HG02588 (cell line): ENCODE measurements around the gene KRT28.
"Not testable (repeated sequence)": the region's sequence is repeated elsewhere in the genome, so short reads cannot be mapped to it uniquely, and the experiment has no call there.

ENCODE experiments used
- ATAC-seq: cut with Tn5 transposase; IDR thresholded peaks from one replicate; pipeline ENCODE4 v1.9.1; 2021; ENCODE audit warnings: mild to moderate bottlenecking, moderate library complexity; ENCODE audit not compliant: unreplicated experiment

KRT28 gene

DNA sequence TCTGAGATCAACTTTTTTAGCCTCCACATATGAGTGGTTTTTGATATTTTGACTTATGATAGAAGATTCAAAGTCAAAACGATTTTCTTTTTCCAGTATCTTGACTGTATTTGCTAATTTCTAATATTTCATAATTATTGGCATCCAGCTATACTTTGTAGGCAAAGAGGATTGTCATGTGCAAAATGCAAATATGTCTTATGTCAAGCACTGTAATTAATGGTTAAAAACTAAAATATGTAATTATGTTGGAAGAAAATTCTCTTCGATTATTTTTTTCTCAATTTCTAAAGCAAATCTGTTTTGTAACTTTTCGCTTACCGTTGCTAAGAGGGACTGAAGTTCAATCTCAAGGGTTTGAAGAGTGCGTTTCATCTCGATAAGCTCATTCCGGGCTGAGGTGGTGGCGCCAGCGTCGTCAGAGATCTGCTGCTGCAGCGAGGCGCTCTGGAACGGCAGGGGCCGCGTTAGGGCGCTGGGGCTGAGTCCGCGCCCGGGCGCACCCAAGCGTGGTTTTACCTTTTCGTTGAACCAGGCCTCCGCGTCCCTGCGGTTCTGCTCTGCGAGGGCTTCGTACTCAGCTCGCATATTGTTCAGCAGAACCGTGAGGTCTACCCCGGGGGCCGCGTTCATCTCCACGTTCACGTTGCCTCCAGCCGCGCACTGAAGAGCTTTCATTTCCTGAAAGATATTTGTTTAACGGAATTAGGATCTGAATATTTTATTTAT lies 20.4 kb downstream of the KRT28 start:
- ATAC-seq, result no peak

DNA sequence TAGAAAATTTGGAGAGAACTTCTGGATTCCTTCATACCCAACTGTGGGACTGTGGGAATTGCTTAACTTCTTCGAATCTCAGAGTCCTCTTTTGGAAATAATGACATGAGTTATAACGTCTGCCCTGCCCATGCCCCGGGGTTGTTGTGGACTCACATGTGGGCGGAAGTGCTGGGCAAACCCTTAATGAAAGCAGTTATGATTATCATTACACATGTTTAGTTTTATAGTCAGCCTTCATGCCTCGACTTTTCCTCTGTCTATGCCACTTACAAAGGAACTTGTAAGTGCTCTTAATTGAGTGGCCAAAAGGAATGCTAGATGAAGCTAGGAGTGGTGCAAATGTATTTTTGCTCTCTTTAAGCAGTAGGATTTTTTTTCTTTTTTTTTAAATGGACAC lies 21.3 kb downstream of the KRT28 start:
- no peak for ATAC-seq

DNA sequence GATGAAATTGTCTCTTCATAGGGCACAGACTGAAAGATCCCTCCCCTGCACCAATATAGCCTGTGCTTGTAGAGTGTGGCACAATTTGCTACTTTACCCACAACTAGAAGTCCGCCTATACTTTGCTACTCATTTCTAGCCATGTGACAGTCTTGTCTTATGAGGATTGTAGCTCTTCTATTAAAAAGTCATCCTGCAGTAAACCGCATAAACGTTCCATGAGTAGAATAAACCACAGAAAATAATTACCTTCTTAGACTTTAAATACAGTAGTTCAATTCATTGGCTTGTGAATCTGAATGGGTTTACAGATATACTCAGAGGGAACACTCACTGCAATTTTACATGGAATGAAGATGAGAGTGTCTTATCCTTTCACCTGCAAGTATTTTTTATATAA lies 21.8 kb downstream of the KRT28 start:
- no peak for ATAC-seq

DNA sequence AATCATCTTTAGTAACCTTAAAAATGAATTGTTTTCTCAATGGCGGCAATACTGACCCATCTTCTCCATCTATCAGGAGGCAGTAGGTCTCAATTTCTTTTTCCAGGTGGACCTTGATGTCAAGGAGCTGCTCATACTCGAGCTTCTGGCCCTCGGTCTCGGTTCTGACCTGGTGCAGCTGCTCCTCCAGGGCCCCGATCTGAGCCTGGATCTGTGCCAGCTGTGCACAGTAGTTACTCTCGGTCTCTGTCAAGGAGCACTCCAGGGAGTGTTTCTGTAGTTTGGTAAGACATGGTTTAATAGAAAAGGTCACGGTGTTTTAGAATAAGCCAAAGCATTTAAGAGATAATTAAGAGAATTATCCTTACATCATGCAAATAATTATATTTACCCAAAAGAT lies 22.3 kb downstream of the KRT28 start:
- no peak for ATAC-seq

DNA sequence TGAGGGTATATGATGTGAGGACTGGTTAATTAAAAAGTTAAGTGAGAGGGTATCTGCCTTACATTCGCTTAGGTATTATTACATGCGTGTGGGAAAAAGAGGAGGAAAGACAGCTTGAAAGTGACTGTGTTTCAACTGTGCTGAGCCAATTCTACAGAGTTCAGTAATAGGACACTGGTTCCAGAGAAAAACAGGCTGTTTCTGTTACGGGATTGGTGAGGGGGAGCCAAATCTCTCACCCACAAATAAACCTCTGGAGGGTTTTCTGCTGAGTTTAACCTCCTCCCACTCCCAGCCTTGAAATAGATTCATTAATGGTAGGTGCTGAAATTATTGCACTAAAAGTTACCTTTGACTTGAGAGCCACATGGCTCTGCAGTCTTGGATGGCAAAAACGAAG lies 23.8 kb downstream of the KRT28 start:
- no peak for ATAC-seq

DNA sequence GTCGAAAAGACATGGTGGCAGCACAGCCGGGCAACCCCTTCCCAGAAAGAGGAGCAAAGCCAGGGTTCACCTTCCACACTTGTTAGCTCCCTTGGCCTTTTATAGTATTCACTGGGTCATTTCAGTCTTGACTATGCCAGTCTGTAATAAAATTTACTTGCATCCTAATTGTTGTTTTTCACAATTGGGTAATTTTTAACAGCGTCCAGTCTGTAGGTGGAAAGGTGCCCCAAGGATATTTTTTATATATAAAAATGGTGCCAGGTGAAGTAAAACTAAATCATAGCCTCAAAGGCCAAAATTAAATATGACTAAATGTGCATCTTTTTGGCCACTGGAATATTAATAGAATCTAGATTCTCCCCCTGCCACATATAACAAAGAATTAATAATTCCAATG lies 27.7 kb downstream of the KRT28 start, which contains the start of gene KRT26:
Gene KRT26, minus strand, starts transcription at position 101 of the 400 bp plus-strand sequence. Its CDS starts 88 bp downstream, at position 13.
- ATAC-seq, result no peak

DNA sequence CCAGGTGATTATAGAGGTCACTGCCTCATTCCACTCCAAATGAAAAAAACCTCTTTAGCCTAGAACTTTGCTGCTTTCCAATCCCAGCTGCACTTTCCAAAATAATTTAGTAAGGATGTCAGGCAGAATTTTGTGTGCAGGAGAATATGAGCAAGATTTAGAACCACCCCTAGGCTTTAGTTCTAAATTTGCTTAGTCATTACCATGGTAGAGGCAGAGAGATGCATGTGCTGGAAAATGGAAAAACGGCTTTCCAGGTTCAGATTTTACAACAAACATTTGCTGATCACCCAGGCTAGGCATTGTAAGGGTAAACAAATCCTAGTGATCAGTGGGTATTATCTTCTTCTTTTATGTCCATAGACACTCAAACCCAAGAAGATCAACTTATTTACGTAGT lies 34.1 kb downstream of the KRT28 start:
- no peak for ATAC-seq

DNA sequence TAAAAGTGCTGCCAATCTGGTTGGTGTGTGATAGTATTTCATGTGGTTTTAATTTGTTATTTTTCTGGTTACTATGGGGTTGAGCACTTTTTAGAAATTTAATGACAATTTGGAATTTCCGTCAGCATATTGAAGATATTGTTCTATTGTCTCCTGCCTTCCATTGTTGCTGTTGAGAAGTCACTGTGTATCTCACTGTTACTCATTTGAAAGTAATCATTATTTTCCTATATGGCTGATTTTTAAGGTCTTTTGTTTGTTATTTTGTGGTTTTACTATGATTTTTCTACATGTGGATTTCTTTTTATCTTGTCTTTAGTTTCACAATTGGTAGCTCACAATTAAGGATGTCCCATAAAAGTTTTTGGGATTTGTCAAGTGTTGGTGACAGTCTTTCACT lies 36.0 kb downstream of the KRT28 start:
- no peak for ATAC-seq

DNA sequence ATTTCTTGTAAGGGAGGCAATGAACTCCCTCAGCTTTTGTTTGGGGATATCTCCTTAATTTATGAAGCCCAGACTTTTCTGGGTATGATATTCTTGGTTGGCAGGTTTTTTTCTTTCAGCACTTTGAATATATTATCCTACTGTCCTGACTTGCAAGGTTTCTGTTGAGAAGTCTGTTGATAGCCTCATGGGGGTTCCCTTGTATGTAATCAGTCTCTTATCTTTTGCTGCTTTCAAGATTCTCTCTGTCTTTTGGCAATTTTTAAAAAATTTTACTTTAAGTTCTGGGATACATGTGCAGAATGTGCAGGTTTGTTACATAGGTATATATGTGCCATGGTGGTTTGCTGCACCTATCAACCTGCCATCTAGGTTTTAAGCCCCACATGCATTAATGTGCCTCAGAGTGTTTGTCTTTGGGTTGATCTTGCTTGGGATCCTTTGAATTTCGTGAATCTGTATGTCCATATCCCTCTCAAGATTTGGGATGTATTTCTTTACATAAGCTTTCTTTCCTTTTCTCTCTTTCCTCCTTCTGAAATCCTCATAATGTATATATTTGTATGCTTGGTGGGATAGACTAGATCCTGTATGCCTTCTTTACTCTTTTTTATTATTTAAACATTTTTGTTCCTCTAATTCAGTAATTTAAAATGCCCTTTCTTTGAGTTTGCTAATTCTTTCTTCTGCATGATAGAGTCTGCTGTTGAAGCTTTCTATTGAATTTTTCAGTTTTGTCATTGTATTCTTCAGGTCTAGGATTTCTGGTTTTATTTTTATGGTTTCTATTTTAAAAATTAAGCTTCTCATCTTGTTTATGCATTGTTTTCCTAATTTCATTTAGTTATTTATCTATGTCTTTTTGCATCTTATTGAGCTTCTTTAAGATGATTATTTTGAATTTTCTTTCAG lies 39.4 kb downstream of the KRT28 start:
- no peak for ATAC-seq

DNA sequence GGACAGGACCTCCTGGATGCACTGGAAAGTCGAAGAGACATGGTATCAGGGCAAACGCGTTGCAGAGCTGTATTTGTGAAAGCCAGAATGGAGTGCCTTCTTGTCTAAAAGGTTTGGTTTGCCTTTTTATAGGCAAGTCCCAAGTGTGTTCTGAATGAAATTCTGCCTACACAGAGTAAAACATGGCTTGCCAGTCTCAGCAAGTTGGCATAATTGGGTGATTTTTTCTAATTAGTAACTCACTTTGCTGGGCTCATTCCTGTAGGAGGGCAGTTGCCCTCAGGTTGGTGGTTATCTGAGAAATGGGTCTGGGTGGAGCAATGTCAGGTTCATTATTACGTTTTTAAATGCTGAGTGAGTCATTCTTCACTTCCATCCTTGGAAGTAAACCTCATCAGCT lies 44.5 kb downstream of the KRT28 start, which contains the start of gene KRT25:
Gene KRT25, minus strand, starts transcription at position 101 of the 400 bp plus-strand sequence. Its CDS starts 60 bp downstream, at position 41.
- no peak for ATAC-seq

DNA sequence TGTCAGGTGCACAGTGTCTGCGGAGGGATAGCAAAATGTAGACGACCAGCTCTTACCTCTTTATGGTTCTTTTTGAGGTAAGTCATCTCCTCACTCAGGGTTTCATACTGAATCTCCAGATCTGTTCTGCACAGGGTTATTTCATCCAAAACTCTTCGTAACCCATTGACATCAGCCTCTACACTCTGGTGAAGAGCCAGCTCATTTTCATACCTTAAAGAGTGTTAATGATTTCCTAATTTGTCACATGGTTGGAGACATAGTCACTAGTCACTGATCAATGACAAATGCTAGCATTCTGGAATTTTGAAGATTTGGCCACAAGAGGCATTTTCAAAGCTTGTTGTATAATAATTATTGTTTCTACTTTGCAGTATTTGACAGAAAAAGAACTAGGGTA lies 46.0 kb downstream of the KRT28 start:
- ATAC-seq, result no peak

DNA sequence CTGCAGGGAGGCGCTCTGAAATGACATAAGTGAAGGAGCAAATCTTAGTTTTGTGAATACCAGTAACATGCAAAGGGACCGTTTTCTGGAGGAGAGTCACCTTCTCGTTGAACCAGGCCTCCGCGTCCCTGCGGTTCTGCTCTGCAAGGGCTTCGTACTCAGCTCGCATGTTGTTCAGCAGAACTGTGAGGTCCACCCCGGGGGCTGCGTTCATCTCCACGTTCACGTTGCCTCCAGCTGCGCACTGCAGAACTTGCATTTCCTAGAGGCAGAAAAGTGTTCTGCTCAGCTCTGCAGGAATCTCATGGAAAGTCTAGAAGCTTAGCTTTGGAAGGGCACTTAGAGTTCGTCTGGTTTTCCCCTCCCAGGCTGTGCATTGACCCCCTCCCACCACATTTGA lies 48.7 kb downstream of the KRT28 start:
- no peak for ATAC-seq

DNA sequence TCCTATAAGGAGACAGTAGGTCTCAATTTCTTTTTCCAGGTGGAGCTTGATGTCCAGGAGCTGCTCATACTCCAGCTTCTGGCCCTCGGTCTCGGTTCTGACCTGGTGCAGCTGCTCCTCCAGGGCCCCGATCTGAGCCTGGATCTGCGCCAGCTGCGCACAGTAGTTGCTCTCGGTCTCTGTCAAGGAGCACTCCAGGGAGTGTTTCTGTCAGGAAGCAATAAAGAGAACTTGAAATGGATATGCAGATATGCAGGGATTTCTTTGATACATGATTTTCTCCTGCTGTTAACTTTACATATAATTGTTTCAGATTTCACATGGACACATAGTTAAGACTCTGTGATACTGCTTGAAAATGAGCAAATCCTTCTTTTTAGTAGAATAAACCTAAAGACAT lies 49.4 kb downstream of the KRT28 start:
- no peak for ATAC-seq

DNA sequence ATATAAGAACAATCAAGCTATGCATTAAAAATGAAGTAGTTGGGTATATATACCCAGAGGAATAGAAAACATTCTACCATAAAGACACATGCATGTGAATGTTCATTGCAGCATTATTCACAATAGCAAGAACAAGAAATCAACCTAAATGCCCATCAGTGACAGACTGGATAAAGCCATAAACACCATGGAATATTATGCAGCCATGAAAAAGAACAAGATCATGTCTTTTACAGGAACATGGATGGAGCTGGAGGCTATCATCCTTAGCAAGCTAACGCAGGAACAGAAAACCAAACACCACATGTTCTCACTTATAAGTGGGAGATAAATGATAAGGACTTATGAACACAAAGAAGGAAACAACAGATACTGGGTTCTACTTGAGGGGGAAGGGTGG lies 51.1 kb downstream of the KRT28 start:
- ATAC-seq, result not testable (repeated sequence)
